B cell (primary cell): Measurements from ENCODE around the gene NXNL1. TPM values are rescaled to one million over a fixed set of nuclear protein-coding genes. Genes with fewer than 3 reads are reported as not detected.

ENCODE experiments used
- ATAC-seq: fragments of 200-7000 bp; cut with Tn5 transposase; one replicate; pipeline ENCODE4 v1.10.0; 2021; ENCODE audit warnings: low read depth, mild to moderate bottlenecking, moderate number of reproducible peaks, moderate library complexity
- CTCF ChIA-PET: fragments of 350-600 bp; sonication (Branson Sonifier 250); formaldehyde crosslinking; loops from one replicate; lab custom pipeline; 2021; ENCODE audit warnings: antibody characterized with exemption, inconsistent platforms; lab: Charles Lee
- POLR2A ChIA-PET: fragments of 350-600 bp; sonication (Branson Sonifier 250); formaldehyde crosslinking; loops from one replicate; lab custom pipeline; 2021; ENCODE audit warnings: antibody characterized with exemption; lab: Charles Lee
- DNase-seq: peaks from one replicate; pipeline ENCODE4 v3.0.0; 2013
- H2AFZ ChIP-seq: 2 replicates; pipeline ENCODE4 v1.6.1; 2012; ENCODE audit warnings: mild to moderate bottlenecking, low read depth, low read length; ENCODE audit not compliant: insufficient read depth, poor library complexity, severe bottlenecking
- H3K27ac ChIP-seq, 2 donors: 1 replicate in 1 of 2; 2 replicates in 1 of 2; pipeline ENCODE4 v1.5.1; 2012 to 2013; ENCODE audit warnings: low read length in 2 of 2, mild to moderate bottlenecking in 2 of 2, moderate library complexity in 1 of 2
- H3K27me3 ChIP-seq, 4 experiments: fragments of 200-600 bp in 1 of 4; sonication (generic) in 1 of 4; replicated peaks in 1 of 4; 1 replicate in 2 of 4; 2 replicates in 2 of 4; pipeline versions ENCODE4 v1.6.1 to v1.7.0; 2013 to 2016; ENCODE audit warnings: low read length in 3 of 4, mild to moderate bottlenecking in 2 of 4, mixed read lengths in 1 of 4, moderate library complexity in 1 of 4; ENCODE audit not compliant: insufficient read depth in 4 of 4, control insufficient read depth in 3 of 4; ENCODE audit errors: control extremely low read depth in 1 of 4
- H3K36me3 ChIP-seq, 2 experiments: replicated peaks in 1 of 2; 1 replicate in 1 of 2; 2 replicates in 1 of 2; pipeline versions ENCODE4 v1.6.1 to v1.7.1; 2013; ENCODE audit warnings: low read length in 1 of 2; ENCODE audit not compliant: insufficient read depth in 2 of 2, control insufficient read depth in 1 of 2; ENCODE audit errors: control extremely low read depth in 1 of 2, extremely low read depth in 1 of 2
- H3K4me1 ChIP-seq, 2 donors: fragments of 200-600 bp in 1 of 2; sonication (generic) in 1 of 2; 1 replicate in 1 of 2; 2 replicates in 1 of 2; pipeline versions ENCODE4 v1.5.1 to v1.6.1; 2013 to 2017; ENCODE audit warnings: low read length in 2 of 2; ENCODE audit not compliant: control insufficient read depth in 2 of 2, insufficient read depth in 2 of 2
- H3K4me2 ChIP-seq: replicated peaks from 2 replicates; pipeline ENCODE3; 2012; ENCODE audit warnings: mild to moderate bottlenecking, low read depth, low read length; ENCODE audit not compliant: poor library complexity, severe bottlenecking
- H3K4me3 ChIP-seq, 5 experiments: fragments of 200-600 bp in 1 of 5; sonication (generic) in 1 of 5; 1 replicate in 3 of 5; 2 replicates in 2 of 5; pipeline versions ENCODE4 v1.5.1 to v1.7.0; 2011 to 2016; ENCODE audit warnings: low read length in 4 of 5, mild to moderate bottlenecking in 4 of 5, low read depth in 2 of 5, control low read depth in 1 of 5, moderate library complexity in 1 of 5; ENCODE audit not compliant: insufficient read depth in 1 of 5; ENCODE audit errors: control extremely low read depth in 1 of 5, extremely low read depth in 1 of 5
- H3K79me2 ChIP-seq: fragments of 200-600 bp; sonication (generic); one replicate; pipeline ENCODE4 v1.6.0; 2016; ENCODE audit warnings: low read length; ENCODE audit not compliant: control insufficient read depth, insufficient read depth
- H3K9ac ChIP-seq: fragments of 200-600 bp; sonication (generic); 2 replicates; pipeline ENCODE4 v1.6.1; 2017; ENCODE audit warnings: mild to moderate bottlenecking, low read length, moderate library complexity
- H3K9me3 ChIP-seq, 3 donors: one replicate each; pipeline versions ENCODE4 v1.6.1 to v1.7.1; 2013; ENCODE audit warnings: low read length in 2 of 3; ENCODE audit not compliant: control insufficient read depth in 2 of 3, insufficient read depth in 1 of 3; ENCODE audit errors: control extremely low read depth in 1 of 3
- H4K20me1 ChIP-seq: 2 replicates; pipeline ENCODE4 v1.6.0; 2012; ENCODE audit warnings: mild to moderate bottlenecking, low read length; ENCODE audit not compliant: insufficient read depth, control insufficient read depth, poor library complexity, severe bottlenecking
- H3K27ac Mint-ChIP-seq: one replicate; pipeline ENCODE4 v1.8.0; 2021; ENCODE audit warnings: mixed read lengths
- H3K27me3 Mint-ChIP-seq: one replicate; pipeline ENCODE4 v1.8.0; 2021; ENCODE audit warnings: mixed read lengths
- H3K4me1 Mint-ChIP-seq: one replicate; pipeline ENCODE4 v1.8.0; 2021; ENCODE audit warnings: mixed read lengths
- H3K4me3 Mint-ChIP-seq: one replicate; pipeline ENCODE4 v1.8.0; 2021; ENCODE audit warnings: mixed read lengths
- H3K9me3 Mint-ChIP-seq: one replicate; pipeline ENCODE4 v1.8.0; 2022; ENCODE audit warnings: mixed read lengths; ENCODE audit not compliant: insufficient read depth
- EZH2 ChIP-seq: IDR thresholded peaks from 2 replicates; pipeline ENCODE4 v1.6.1; 2012; ENCODE audit warnings: borderline replicate concordance, low read depth, mild to moderate bottlenecking, moderate library complexity, low read length; ENCODE audit not compliant: insufficient read depth, poor library complexity, severe bottlenecking
- WGBS: methylation state at CpG from one replicate; pipeline ENCODE4 v1.1.5; 2013; ENCODE audit warnings: missing lambda C conversion rate; ENCODE audit not compliant: insufficient coverage; 5-methylcytosine and 5-hydroxymethylcytosine counted together
- intact Hi-C: fragments of 100-400 bp; cut with micrococcal nuclease; formaldehyde crosslinking; loops from one replicate; pipeline ENCODE4 v1.10.0; 2022
- polyA plus RNA-seq: library from polyadenylated mRNA; depleted of rRNA; stranded (reverse); fragments of >200 nt; gene quantifications from 2 replicates; pipeline ENCODE4 v1.2.3, GENCODE V29; 2012
- total RNA-seq, 2 donors: library from RNA; stranded (reverse); fragments of 120-200 nt in 1 of 2; gene quantifications; 1 replicate in 1 of 2; 2 replicates in 1 of 2; pipeline versions ENCODE4 v1.2.3 to v1.2.4, GENCODE V29; 2013 to 2022
- TF ChIP-seq, protein P1 (sequence below): fragments of 200-600 bp; IDR thresholded peaks from one replicate; pipeline ENCODE4 v1.8.0; 2022; ENCODE audit warnings: antibody characterized with exemption, mild to moderate bottlenecking

NXNL1 gene
- total and polyA plus RNA-seq, 2 donors (not counting 1 experiment from before 2014, with no cell fraction given) = not detected

DNA sequence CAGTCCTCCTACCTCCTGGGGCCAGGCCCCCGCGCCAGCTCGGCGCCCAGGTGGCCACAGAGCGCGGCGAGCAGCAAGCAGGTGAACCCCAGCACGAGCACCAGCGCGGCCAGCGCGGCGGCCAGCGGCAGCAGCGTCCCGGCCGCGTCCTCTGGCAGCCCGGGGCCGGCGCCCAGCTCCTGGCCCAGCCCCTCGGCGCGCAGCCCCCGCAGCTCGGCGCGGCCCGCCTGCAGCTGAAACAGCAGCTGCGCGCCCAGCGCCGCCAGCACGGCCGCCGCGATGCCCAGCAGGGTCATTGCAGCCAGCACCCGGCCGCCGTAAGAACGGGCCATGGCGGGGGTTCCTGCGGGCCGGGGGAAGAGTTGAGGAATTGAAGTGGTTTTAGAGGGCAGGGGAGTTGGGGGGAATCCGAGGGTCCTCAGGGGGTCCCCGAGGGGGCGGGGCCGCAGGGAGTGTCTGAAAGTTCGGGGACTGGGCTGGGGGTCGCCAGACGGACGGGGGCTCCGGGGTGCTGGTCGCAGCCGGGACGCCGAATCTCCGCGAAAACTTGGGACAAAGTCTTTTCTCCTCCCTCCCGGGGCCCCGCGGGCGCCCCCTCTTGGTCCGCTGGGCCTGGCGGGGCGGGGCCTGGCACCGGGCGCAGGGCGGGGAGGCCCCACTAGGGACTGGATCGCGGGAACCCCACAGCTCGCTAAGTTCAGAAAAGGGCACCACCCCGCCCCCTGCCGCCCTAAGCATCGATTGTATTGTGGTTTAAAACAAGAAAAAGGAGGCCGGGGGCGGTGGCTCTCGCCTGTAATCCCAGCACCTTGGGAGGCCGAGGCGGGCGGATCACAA, 12.4 kb downstream of the NXNL1 start, which contains the start of gene TMEM221:
TSS of gene TMEM221 (minus strand) at position 538 of the 837 bp plus-strand sequence. CDS start at position 332, 206 bp downstream.
- Histone ChIP-seq H2AFZ (peak within 1 kb of the TSS; percentile 28), H3K4me2 (peak within 1 kb of the TSS; percentile 79), H3K4me3 (peak within 1 kb of the TSS in 3 of 5 experiments; percentile 3 to 29 (median 15)), H3K79me2 (no peaks in the 10 kb centered on the region), H4K20me1 (no peaks in the 10 kb centered on the region), H3K9ac (no peak within 1 kb of the TSS), H3K36me3 (no peaks in the 10 kb centered on the region), H3K27ac (no peak within 1 kb of the TSS), H3K4me1 (peaks cover 6 to 12% of the 10 kb centered on the region in 2 donors), H3K27me3 (peaks cover 0 to 53% (median 15%) of the 10 kb centered on the region in 4 experiments), H3K9me3 (peaks cover 2 to 3% (median 2%) of the 10 kb centered on the region in 3 donors)
- intact Hi-C loops = loop anchor here (10.0 kb wide), 1 partner anchor 406 kb away; the partner anchor contains the start of gene RPL18A
- DNase-seq = peak; percentile 73
- 1% methylated on average over 79 of the region's 81 CpGs for WGBS
- Mint-ChIP-seq H3K4me1 (peaks cover 13% of the 10 kb centered on the region), H3K9me3 (no peaks in the 10 kb centered on the region), H3K27ac (no peak within 1 kb of the TSS), H3K4me3 (peak within 1 kb of the TSS; percentile 48), H3K27me3 (peaks cover 28% of the 10 kb centered on the region)
- POLR2A ChIA-PET = no interaction called here
- TF ChIP-seq EZH2 = no peak
- TF ChIP-seq, protein P1, sequence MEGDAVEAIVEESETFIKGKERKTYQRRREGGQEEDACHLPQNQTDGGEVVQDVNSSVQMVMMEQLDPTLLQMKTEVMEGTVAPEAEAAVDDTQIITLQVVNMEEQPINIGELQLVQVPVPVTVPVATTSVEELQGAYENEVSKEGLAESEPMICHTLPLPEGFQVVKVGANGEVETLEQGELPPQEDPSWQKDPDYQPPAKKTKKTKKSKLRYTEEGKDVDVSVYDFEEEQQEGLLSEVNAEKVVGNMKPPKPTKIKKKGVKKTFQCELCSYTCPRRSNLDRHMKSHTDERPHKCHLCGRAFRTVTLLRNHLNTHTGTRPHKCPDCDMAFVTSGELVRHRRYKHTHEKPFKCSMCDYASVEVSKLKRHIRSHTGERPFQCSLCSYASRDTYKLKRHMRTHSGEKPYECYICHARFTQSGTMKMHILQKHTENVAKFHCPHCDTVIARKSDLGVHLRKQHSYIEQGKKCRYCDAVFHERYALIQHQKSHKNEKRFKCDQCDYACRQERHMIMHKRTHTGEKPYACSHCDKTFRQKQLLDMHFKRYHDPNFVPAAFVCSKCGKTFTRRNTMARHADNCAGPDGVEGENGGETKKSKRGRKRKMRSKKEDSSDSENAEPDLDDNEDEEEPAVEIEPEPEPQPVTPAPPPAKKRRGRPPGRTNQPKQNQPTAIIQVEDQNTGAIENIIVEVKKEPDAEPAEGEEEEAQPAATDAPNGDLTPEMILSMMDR = peak; percentile 68
- ATAC-seq = peak; percentile 86
- CTCF ChIA-PET = interaction anchor here (0.6 to 2.2 kb wide), 8 partner anchors 10 to 125 kb away, joined by 3 to 8 read pairs (median 3); partner anchors contain the start of gene BST2
